ENCODE results near the gene CHRND.

- TF ChIP-seq POLR2A (IDR thresholded peaks at IDR 0.05) (no peak), CTCF (IDR thresholded peaks at IDR 0.05) (no peak)
These were observed 45.5 kb upstream of the CHRND start for GRCh38 chr2:232480201-232481190.
